OCI-LY3 (cell line): ENCODE data around the gene SPTBN4.

Experiments
- H2AFZ ChIP-seq: fragments of 200-600, 300-600 bp; shearing (Covaris generic); 2 replicates; pipeline ENCODE4 v1.6.0; 2014; ENCODE audit warnings: antibody characterized with exemption, low read depth, low read length
- H3K27ac ChIP-seq: fragments of 200-600, 300-600 bp; sonication (generic); 2 replicates; pipeline ENCODE4 v1.5.1; 2014; ENCODE audit warnings: mild to moderate bottlenecking, low read length, moderate library complexity, mixed read lengths
- H3K27me3 ChIP-seq: fragments of 200-600, 300-600 bp; sonication (generic); 2 replicates; pipeline ENCODE4 v1.6.1; 2014; ENCODE audit warnings: low read depth, low read length, mixed read lengths
- H3K36me3 ChIP-seq: fragments of 200-600, 300-600 bp; sonication (generic); replicated peaks from 2 replicates; pipeline ENCODE3; 2014; ENCODE audit warnings: low read depth, low read length, mixed read lengths
- H3K4me1 ChIP-seq: fragments of 300-600, 200-600 bp; sonication (generic); 2 replicates; pipeline ENCODE4 v1.6.1; 2014; ENCODE audit warnings: low read length, mixed read lengths
- H3K4me2 ChIP-seq: fragments of 200-600, 300-600 bp; sonication (generic); 2 replicates; pipeline ENCODE4 v1.6.1; 2014; ENCODE audit warnings: low read length, mixed read lengths
- H3K4me3 ChIP-seq: fragments of 300-600, 200-600 bp; sonication (generic); 2 replicates; pipeline ENCODE4 v1.5.1; 2014; ENCODE audit warnings: antibody characterized with exemption, mild to moderate bottlenecking, low read length, moderate library complexity
- H3K79me2 ChIP-seq: fragments of 300-600, 200-600 bp; shearing (Covaris generic); 2 replicates; pipeline ENCODE4 v1.6.1; 2014; ENCODE audit warnings: mild to moderate bottlenecking, low read length, mixed read lengths
- H3K9ac ChIP-seq: fragments of 300-600, 200-600 bp; shearing (Covaris generic); 2 replicates; pipeline ENCODE4 v1.6.0; 2014; ENCODE audit warnings: mild to moderate bottlenecking, low read length, moderate library complexity
- H3K9me3 ChIP-seq: fragments of 200-600, 300-600 bp; shearing (Covaris generic); 2 replicates; pipeline ENCODE4 v1.6.1; 2014; ENCODE audit warnings: low read length, mixed read lengths; ENCODE audit not compliant: insufficient read depth
- H4K20me1 ChIP-seq: fragments of 200-600, 300-600 bp; sonication (generic); 2 replicates; pipeline ENCODE4 v1.6.1; 2016; ENCODE audit warnings: low read length, mixed read lengths; ENCODE audit not compliant: insufficient read depth
- EZH2phosphoT487 ChIP-seq: fragments of 200-600 bp; shearing (Covaris generic); IDR thresholded peaks from 2 replicates; pipeline ENCODE4 v1.6.1; 2018; ENCODE audit warnings: antibody characterized with exemption, mixed run types, low read depth
- TF ChIP-seq, protein P1 (sequence below): fragments of 200-600, 300-600 bp; sonication (generic); IDR thresholded peaks from 2 replicates; pipeline ENCODE4 v1.5.1; 2014; ENCODE audit warnings: antibody characterized with exemption, low read length, low read depth

The SPTBN4 gene

GRCh38 chr19:40597329-40597838 is 130.6 kb downstream of the SPTBN4 start:
- no peak overlapping the region for H3K4me3 ChIP-seq
- H3K36me3 ChIP-seq, result no peaks in the 10 kb centered on the region
- peaks cover 32% of the 10 kb centered on the region for H3K4me1 ChIP-seq
- H3K79me2 ChIP-seq, result no peaks in the 10 kb centered on the region
- H3K9me3 ChIP-seq, result no peaks in the 10 kb centered on the region
- no peak overlapping the region for H3K4me2 ChIP-seq
- peaks cover 21% of the 10 kb centered on the region for H3K27me3 ChIP-seq
- no peak overlapping the region for H3K27ac ChIP-seq
- no peaks in the 10 kb centered on the region for H4K20me1 ChIP-seq
- TF ChIP-seq, protein P1, sequence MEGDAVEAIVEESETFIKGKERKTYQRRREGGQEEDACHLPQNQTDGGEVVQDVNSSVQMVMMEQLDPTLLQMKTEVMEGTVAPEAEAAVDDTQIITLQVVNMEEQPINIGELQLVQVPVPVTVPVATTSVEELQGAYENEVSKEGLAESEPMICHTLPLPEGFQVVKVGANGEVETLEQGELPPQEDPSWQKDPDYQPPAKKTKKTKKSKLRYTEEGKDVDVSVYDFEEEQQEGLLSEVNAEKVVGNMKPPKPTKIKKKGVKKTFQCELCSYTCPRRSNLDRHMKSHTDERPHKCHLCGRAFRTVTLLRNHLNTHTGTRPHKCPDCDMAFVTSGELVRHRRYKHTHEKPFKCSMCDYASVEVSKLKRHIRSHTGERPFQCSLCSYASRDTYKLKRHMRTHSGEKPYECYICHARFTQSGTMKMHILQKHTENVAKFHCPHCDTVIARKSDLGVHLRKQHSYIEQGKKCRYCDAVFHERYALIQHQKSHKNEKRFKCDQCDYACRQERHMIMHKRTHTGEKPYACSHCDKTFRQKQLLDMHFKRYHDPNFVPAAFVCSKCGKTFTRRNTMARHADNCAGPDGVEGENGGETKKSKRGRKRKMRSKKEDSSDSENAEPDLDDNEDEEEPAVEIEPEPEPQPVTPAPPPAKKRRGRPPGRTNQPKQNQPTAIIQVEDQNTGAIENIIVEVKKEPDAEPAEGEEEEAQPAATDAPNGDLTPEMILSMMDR, result no peak
- no peak for TF ChIP-seq EZH2phosphoT487
- no peak overlapping the region for H2AFZ ChIP-seq
- no peak overlapping the region for H3K9ac ChIP-seq

GRCh38 chr19:40598121-40598917 is 131.5 kb downstream of the SPTBN4 start:
- H4K20me1 ChIP-seq, result no peaks in the 10 kb centered on the region
- peaks cover 41% of the 10 kb centered on the region for H3K4me1 ChIP-seq
- H2AFZ ChIP-seq, result no peak overlapping the region; the same call in 1 of the 2 replicates
- no peak for TF ChIP-seq EZH2phosphoT487
- TF ChIP-seq, protein P1, result peak; percentile 98
- H3K4me2 ChIP-seq, result peak overlapping the region; percentile 59
- no peak overlapping the region for H3K9ac ChIP-seq
- H3K27ac ChIP-seq, result no peak overlapping the region
- peak overlapping the region; percentile 39 for H3K4me3 ChIP-seq
- H3K36me3 ChIP-seq, result no peaks in the 10 kb centered on the region
- peaks cover 21% of the 10 kb centered on the region for H3K27me3 ChIP-seq
- no peaks in the 10 kb centered on the region for H3K9me3 ChIP-seq
- no peaks in the 10 kb centered on the region for H3K79me2 ChIP-seq

DNA sequence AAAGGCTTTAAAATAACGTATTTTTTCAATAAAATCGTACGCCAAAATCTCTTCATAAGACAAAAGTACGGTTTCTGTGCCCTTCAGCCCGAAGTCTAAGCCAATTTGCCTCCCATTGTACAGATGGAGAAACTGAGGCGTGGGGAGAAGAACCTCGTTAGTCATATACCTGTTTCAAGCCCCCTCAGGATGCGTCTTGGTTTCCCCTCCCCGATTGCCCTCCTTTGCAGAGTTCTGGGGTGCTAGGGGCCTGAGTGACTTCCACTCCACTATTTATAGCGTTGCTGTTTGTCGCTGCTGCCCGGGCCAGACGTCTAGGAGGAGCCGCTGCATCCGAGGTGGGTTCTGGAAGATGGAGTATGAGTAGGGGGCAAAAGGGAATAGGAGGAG is 132.1 kb downstream of the SPTBN4 start:
- no peaks in the 10 kb centered on the region for H3K36me3 ChIP-seq
- no peak overlapping the region for H3K4me3 ChIP-seq
- no peak overlapping the region for H3K27ac ChIP-seq
- H3K4me2 ChIP-seq, result no peak overlapping the region
- H2AFZ ChIP-seq, result no peak overlapping the region
- H3K27me3 ChIP-seq, result peaks cover 21% of the 10 kb centered on the region
- peaks cover 44% of the 10 kb centered on the region for H3K4me1 ChIP-seq
- H3K79me2 ChIP-seq, result no peaks in the 10 kb centered on the region
- TF ChIP-seq, protein P1, result no peak
- no peak for TF ChIP-seq EZH2phosphoT487
- H3K9ac ChIP-seq, result no peak overlapping the region
- H4K20me1 ChIP-seq, result no peaks in the 10 kb centered on the region
- H3K9me3 ChIP-seq, result no peaks in the 10 kb centered on the region

- Histone ChIP-seq H3K27ac (no peak overlapping the region), H3K9me3 (no peaks in the 10 kb centered on the region), H3K79me2 (no peaks in the 10 kb centered on the region), H3K9ac (no peak overlapping the region), H2AFZ (no peak overlapping the region), H3K4me3 (no peak overlapping the region), H3K36me3 (no peaks in the 10 kb centered on the region), H4K20me1 (no peaks in the 10 kb centered on the region), H3K4me1 (peaks cover 48% of the 10 kb centered on the region), H3K27me3 (peaks cover 21% of the 10 kb centered on the region), H3K4me2 (peak overlapping the region; percentile 1; the same call in 1 of the 2 replicates)
- no peak for TF ChIP-seq EZH2phosphoT487
- TF ChIP-seq, protein P1, result no peak
Measured at GRCh38 chr19:40599331-40599901, 132.6 kb downstream of the SPTBN4 start.
